Measurements from ENCODE around the gene WDR90.

- TF ChIP-seq GATA3 (IDR thresholded peaks at IDR 0.05; ENCODE audit: low read depth, low read length) (no peak), GATA2 (IDR thresholded peaks at IDR 0.05; ENCODE audit: low read depth, low read length) (no peak)
These were observed 19.9 kb upstream of the WDR90 start for GRCh38 chr16:629185-629832.

All from SH-SY5Y (cell line).